GM10266 (cell line): ENCODE measurements around the gene LORICRIN.

Experiments
- DNase-seq: peaks from one replicate; pipeline ENCODE4 v3.0.0; 2012; ENCODE audit errors: extremely low spot score
- TF ChIP-seq, protein P1 (sequence below): IDR thresholded peaks from 2 replicates; pipeline ENCODE4 v1.5.1; 2012; ENCODE audit warnings: mild to moderate bottlenecking, low read depth; ENCODE audit not compliant: control insufficient read depth, insufficient read depth; ENCODE audit errors: missing control alignments

LORICRIN gene

DNA sequence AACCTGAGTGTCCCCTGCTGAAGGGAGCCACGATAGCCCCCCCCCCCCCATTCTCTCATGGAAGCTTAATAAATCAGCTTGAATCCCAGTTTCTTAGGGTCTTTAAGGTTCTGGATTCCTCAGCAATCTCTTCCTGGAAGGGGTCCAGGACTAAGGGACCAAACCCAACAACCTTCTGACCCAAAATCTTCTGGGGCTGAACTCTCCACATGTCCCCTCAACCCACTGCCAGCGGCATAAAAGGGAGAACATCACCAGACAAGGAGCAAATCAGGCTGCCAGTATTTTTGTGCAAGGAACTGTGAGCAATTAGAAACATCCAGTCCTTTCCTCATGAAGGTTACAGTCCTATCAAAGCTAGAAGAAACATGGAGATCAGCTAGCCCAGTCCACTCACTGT, 12.7 kb upstream of the LORICRIN start:
- TF ChIP-seq, protein P1, sequence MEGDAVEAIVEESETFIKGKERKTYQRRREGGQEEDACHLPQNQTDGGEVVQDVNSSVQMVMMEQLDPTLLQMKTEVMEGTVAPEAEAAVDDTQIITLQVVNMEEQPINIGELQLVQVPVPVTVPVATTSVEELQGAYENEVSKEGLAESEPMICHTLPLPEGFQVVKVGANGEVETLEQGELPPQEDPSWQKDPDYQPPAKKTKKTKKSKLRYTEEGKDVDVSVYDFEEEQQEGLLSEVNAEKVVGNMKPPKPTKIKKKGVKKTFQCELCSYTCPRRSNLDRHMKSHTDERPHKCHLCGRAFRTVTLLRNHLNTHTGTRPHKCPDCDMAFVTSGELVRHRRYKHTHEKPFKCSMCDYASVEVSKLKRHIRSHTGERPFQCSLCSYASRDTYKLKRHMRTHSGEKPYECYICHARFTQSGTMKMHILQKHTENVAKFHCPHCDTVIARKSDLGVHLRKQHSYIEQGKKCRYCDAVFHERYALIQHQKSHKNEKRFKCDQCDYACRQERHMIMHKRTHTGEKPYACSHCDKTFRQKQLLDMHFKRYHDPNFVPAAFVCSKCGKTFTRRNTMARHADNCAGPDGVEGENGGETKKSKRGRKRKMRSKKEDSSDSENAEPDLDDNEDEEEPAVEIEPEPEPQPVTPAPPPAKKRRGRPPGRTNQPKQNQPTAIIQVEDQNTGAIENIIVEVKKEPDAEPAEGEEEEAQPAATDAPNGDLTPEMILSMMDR: no peak

DNA sequence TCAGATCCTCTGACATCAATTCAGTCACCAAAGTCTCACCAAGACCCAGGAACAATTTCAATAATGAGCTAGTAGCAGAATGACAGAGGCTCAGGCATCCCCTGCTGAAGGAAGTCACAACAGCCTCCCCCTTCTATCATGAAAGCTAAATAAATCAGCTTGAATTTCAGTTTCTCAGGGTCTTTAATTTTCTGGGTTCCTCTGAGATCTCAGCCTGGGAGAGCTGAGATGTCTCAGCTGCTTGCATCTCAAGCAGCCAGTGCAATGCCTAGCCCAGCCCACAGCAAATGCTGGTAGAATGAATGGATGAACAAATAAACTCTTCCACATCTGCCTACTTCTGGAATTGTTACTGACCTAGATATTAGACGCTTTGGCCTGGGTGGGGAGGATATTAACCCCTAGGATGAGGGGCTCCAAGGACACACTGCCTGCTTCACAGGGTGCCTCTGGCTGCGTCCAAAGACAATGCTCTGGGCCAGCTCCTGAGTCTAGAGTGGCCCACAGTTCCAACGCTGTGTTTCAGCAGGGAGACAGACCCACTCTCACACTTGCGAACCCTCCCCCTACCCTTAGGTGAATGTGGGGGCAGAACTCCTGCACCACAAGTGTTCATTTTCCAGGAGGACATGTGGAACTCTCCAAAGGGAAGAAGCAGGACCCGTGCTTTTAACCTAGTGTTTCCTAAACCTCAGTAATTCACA, 11.2 kb upstream of the LORICRIN start:
- TF ChIP-seq, protein P1: no peak
- no peak for DNase-seq

More for the DNA sequence above, 12.7 kb upstream of the LORICRIN start:
- DNase-seq: no peak

DNA sequence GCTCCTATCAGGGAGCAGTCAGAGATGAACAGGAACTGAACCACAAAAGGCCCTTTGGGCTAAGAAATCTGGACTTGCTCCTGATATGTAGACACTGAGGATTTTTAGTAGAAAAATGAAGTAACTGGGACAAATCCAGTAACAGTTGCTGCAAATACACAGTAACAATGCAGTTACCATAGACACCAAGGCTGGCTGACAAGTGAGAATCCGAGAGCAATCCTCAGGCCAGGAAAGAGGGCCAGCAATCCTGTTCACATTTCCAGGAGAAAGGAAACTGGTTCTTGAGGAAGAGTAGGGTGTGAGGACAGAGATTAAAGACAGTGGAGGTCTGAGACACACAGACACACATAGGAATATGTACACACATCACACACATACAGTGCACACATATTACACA, 9.3 kb upstream of the LORICRIN start:
- no peak for DNase-seq
- TF ChIP-seq, protein P1: no peak

DNA sequence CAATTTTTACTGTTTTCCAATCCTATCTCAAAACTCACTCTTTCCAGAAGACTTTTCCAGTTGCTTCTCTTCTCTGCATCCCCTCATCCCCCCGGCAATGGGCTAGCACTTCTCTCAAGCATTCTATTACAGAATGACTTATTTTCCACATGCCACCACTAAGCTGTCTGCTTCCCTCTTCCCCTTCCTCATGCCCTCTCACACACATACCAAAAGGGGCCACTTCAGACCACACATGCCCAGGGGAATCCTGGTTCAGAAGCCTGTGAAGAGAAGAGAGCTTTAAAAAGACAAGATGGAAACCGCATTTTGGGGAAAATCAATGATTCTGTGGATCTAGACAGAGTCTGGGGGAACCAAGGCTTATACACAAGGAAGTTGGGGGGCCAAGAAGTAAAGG, 8.4 kb upstream of the LORICRIN start:
- TF ChIP-seq, protein P1: no peak
- DNase-seq: no peak

DNA sequence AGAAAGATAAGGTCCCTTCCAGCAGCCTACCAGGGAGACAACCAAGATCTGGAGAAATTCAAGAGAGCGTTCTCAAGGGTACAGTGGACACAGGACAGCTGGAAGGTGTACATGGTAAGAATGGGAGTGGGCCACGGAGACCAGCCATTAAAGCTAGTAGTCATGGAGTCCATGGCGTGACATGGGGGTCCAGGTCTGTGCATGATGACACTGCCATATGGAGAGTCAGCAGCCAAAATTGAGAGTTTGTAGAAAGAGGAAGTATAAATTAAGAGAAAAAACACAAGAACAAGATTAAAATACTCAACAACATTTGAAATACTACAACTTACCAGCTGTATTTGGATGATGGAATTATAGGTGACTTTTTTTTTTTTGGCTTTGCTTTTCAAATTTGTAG, 7.9 kb upstream of the LORICRIN start:
- no peak for DNase-seq
- TF ChIP-seq, protein P1: no peak

DNA sequence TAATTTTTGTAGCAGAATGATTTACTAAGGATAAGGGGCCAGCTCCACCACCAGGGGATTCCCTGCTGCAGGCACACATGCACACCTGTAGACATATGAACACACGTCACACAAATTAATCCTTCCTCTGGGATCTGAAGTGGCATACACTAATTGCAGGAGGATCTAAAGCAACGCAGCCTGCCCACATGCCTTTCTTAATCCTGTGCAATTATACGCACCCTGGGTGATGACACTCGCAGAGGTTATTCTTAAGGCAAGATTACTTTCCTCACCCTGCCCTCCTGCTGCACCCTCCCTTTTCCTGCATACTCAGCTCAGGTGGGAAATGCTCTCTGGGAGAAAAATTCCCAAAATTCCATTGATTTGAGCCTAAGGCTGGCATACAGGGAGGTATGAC, 7.5 kb upstream of the LORICRIN start:
- TF ChIP-seq, protein P1: no peak
- no peak for DNase-seq

DNA sequence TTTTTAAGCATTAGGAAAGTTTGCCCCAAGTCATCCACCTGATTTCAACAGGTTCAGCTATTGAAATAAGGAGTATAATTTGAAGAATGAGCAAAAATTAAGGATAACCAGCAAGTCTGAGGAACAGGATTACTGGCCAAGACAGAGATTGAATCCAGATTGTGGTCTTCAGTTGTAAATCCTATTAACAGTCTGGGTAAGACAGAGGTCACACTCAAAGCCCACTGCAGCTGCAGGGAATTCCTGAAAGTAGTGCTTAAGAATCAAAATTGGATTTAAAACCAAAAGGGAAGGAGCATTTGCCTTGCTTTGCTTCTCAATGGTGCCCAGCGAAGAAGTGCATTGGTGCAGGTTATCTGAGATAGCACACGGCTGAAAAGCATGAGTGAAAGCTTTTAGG, 6.4 kb upstream of the LORICRIN start:
- TF ChIP-seq, protein P1: no peak
- DNase-seq: no peak
